ENCODE results near the gene VANGL2. TPM values are rescaled to one million over a fixed set of nuclear protein-coding genes. Genes with fewer than 3 reads are reported as not detected.

The VANGL2 gene
- total RNA-seq, 1 experiment from 2014 or later: 3.4 TPM

- no peak for DNase-seq
- no peaks in the 10 kb centered on the region for H3K36me3 Mint-ChIP-seq (ENCODE audit: insufficient read depth, unreplicated experiment)
- H3K9me3 Mint-ChIP-seq (ENCODE audit: unreplicated experiment): no peaks in the 10 kb centered on the region
- H3K4me1 ChIP-seq: no peaks in the 10 kb centered on the region
- peaks cover 8% of the 10 kb centered on the region for H3K27me3 Mint-ChIP-seq (ENCODE audit: insufficient read depth, unreplicated experiment)
- intact Hi-C loops (cut with micrococcal nuclease; ENCODE audit: unreplicated experiment): loop anchor here (10.0 kb wide), 1 partner anchor 77 kb away; no protein-coding TSS in a partner anchor
- H3K4me3 Mint-ChIP-seq (ENCODE audit: unreplicated experiment): no peak overlapping the region
- H3K9me3 ChIP-seq: no peaks in the 10 kb centered on the region
- no peak for TF ChIP-seq CTCF (IDR thresholded peaks at IDR 0.05; ENCODE audit: insufficient read depth in 1 of 2, low read depth in 1 of 2, low read length in 1 of 2, severe bottlenecking in 1 of 2, unreplicated experiment in 1 of 2)
- no TSS peak for BruUV-seq (replicated peaks)
- H3K4me3 ChIP-seq (ENCODE audit: low read depth, low read length): no peak overlapping the region
- no peaks in the 10 kb centered on the region for H3K27me3 ChIP-seq (replicated peaks; ENCODE audit: control insufficient read depth, insufficient read depth, low read length)
- no peaks in the 10 kb centered on the region for H3K36me3 ChIP-seq (ENCODE audit: control insufficient read depth, insufficient read depth, low read length)
- H3K27ac Mint-ChIP-seq (ENCODE audit: unreplicated experiment): no peak overlapping the region
- CTCF ChIA-PET: no interaction called here
- peaks cover 13% of the 10 kb centered on the region for H3K4me1 Mint-ChIP-seq (ENCODE audit: low read depth, unreplicated experiment)
- POLR2A ChIA-PET: no interaction called here
Observed at GRCh38 chr1:160371756-160372155, 28.6 kb upstream of the VANGL2 start.

GRCh38 chr1:160373696-160374095 lies 26.7 kb upstream of the VANGL2 start:
- no TSS peak for BruUV-seq (replicated peaks)
- DNase-seq: no peak
- intact Hi-C loops (cut with micrococcal nuclease; ENCODE audit: unreplicated experiment): loop anchor here (10.0 kb wide), 1 partner anchor 79 kb away; no protein-coding TSS in a partner anchor
- Histone ChIP-seq H3K27me3 (replicated peaks; ENCODE audit: control insufficient read depth, insufficient read depth, low read length) (no peaks in the 10 kb centered on the region), H3K4me3 (ENCODE audit: low read depth, low read length) (no peak overlapping the region), H3K4me1 (no peaks in the 10 kb centered on the region), H3K36me3 (ENCODE audit: control insufficient read depth, insufficient read depth, low read length) (no peaks in the 10 kb centered on the region), H3K9me3 (no peaks in the 10 kb centered on the region)
- Mint-ChIP-seq H3K36me3 (ENCODE audit: insufficient read depth, unreplicated experiment) (no peaks in the 10 kb centered on the region), H3K27me3 (ENCODE audit: insufficient read depth, unreplicated experiment) (peaks cover 5% of the 10 kb centered on the region), H3K4me3 (ENCODE audit: unreplicated experiment) (no peak overlapping the region), H3K4me1 (ENCODE audit: low read depth, unreplicated experiment) (peaks cover 13% of the 10 kb centered on the region), H3K27ac (ENCODE audit: unreplicated experiment) (no peak overlapping the region), H3K9me3 (ENCODE audit: unreplicated experiment) (no peaks in the 10 kb centered on the region)
- ChIA-PET POLR2A (no interaction called here), CTCF (no interaction called here)
- no peak for TF ChIP-seq CTCF (IDR thresholded peaks at IDR 0.05; ENCODE audit: insufficient read depth in 1 of 2, low read depth in 1 of 2, low read length in 1 of 2, severe bottlenecking in 1 of 2, unreplicated experiment in 1 of 2)

- CTCF ChIA-PET: no interaction called here
Observed at GRCh38 chr1:160374306-160375110, 25.9 kb upstream of the VANGL2 start.

More at GRCh38 chr1:160374306-160375110, 25.9 kb upstream of the VANGL2 start:
- no peak for DNase-seq
- H3K9me3 ChIP-seq: no peaks in the 10 kb centered on the region
- BruUV-seq (replicated peaks): no TSS peak
- H3K27me3 ChIP-seq (replicated peaks; ENCODE audit: control insufficient read depth, insufficient read depth, low read length): no peaks in the 10 kb centered on the region
- H3K36me3 ChIP-seq (ENCODE audit: control insufficient read depth, insufficient read depth, low read length): no peaks in the 10 kb centered on the region
- no peak overlapping the region for H3K4me3 ChIP-seq (ENCODE audit: low read depth, low read length)
- peaks cover 13% of the 10 kb centered on the region for H3K4me1 Mint-ChIP-seq (ENCODE audit: low read depth, unreplicated experiment)
- H3K27ac Mint-ChIP-seq (ENCODE audit: unreplicated experiment): no peak overlapping the region
- no peaks in the 10 kb centered on the region for H3K4me1 ChIP-seq
- H3K4me3 Mint-ChIP-seq (ENCODE audit: unreplicated experiment): no peak overlapping the region
- TF ChIP-seq CTCF (IDR thresholded peaks at IDR 0.05; ENCODE audit: insufficient read depth in 1 of 2, low read depth in 1 of 2, low read length in 1 of 2, severe bottlenecking in 1 of 2, unreplicated experiment in 1 of 2): no peak
- intact Hi-C loops (cut with micrococcal nuclease; ENCODE audit: unreplicated experiment): loop anchor here (10.0 kb wide), 1 partner anchor 80 kb away; no protein-coding TSS in a partner anchor
- peaks cover 7% of the 10 kb centered on the region for H3K27me3 Mint-ChIP-seq (ENCODE audit: insufficient read depth, unreplicated experiment)
- no peaks in the 10 kb centered on the region for H3K9me3 Mint-ChIP-seq (ENCODE audit: unreplicated experiment)
- no peaks in the 10 kb centered on the region for H3K36me3 Mint-ChIP-seq (ENCODE audit: insufficient read depth, unreplicated experiment)
- POLR2A ChIA-PET: no interaction called here

Data from Caco-2 (cell line).